HG03457 (cell line): ENCODE measurements around the gene RGS7BP.
"Not testable (repeated sequence)": the region's sequence is repeated elsewhere in the genome, so short reads cannot be mapped to it uniquely, and the experiment has no call there.

ENCODE experiments used
- ATAC-seq: cut with Tn5 transposase; IDR thresholded peaks from one replicate; pipeline ENCODE4 v1.9.1; 2021; ENCODE audit warnings: moderate number of reproducible peaks; ENCODE audit not compliant: unreplicated experiment

The RGS7BP gene

DNA sequence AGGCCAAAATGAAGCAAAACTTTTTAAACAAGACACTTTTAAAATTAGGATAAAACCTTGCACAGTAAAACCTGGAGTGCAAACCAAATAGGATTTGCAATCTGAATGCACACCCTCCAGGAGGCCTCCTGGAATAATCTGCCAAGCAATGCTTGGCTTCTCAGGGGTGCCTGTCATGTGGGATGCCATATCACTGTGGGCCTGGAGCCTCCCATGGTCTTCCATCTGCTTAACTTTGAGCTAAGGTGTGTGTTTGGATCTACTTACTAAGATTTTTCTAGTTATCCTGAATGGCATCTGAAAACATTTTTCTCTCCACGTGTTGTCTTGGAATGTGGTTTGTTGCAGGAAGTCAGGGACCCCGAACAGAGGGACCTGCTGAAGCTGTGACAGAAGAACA is 52.1 kb downstream of the RGS7BP start:
- ATAC-seq, result no peak

DNA sequence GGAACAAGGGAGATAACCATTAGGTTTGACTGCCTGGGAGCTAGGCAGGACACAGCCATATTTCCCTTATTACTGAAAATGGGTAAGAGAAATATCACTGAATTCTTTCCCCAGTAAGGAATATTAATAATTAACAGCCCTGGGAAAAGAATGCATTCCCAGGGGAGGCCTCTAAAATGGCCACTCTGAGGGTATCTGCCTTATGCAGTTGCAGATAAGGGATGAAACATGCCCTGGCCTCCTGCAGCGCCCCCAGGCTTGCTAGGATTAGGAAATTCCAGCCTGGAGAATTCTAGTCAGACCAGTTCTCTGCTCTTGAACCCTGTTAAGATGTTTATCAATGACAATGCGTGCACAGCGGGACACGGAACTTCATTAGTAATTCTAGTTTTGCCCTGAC is 52.8 kb downstream of the RGS7BP start:
- ATAC-seq, result not testable (repeated sequence)

DNA sequence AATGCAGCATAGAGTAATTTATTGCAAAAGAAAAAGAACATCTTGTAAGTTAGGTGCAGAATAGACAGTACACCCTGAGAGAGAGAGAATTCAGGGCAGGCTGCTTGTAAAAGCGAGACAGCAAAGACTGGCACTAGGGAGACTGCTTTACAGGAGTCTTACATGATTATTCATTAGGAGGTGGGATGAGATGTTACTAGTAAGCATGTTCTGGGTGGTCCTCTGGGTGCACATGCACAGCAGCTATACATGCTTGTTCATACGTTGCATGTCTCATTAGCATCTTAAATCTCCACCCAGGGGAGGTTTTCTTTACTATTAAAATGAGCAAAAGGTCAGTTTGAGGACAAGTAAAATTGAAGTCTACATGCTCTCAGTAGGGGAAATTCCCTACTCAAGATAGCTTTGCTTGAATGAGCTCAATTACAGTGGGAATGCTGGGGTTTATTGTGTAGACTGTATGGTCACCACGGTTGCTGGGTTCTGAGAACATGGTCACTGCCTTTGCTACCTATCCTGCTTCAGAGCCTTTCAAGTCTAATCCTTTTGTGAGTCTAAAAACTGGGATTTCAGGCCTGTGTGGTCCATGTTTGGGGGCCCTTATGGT is 60.6 kb downstream of the RGS7BP start:
- no peak for ATAC-seq

DNA sequence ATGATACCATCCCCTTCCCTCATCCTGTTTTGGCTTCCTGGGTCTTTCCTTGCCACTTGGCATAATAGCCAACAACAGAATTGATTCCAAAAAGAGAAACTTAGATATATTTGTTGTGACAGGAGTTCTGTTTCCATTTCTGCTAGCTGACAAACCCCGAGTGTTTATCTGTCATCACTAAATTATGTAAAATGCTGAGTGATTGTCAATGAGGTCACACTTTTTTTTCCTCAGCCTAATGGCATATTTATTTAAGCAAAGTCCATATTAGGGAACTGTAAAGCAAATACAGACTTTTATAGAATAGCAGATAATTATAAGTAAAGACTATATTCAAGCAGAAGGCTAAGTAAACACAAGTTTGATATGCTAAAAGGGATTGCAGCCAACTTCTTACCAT is 64.0 kb downstream of the RGS7BP start:
- no peak for ATAC-seq

DNA sequence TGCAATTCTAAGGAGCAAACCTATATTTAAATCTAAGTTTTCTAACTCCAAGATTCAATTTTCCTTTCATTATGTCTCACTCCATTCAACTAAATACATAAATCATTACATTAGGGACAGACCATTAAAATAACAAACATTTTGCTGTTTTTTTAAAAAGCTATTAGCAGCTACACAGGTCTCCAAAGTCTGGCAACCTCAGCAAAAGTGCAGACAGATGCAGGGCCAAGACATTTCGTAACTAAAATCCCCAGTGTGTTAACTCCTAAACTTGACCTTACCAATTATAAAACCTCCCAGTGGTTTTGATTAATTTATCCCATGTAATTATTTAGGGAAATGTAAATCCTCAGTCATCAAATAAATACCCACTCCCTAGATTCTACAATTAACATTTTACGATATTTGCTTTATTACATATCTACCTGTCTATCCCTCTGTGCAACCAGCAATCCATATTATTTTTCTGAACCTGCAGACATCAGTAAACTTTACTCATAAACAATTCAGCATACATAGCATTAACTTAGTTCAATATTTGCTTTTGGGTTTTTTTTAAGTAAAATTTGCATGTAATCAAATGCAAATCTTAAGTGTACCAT is 64.7 kb downstream of the RGS7BP start:
- ATAC-seq, result no peak

DNA sequence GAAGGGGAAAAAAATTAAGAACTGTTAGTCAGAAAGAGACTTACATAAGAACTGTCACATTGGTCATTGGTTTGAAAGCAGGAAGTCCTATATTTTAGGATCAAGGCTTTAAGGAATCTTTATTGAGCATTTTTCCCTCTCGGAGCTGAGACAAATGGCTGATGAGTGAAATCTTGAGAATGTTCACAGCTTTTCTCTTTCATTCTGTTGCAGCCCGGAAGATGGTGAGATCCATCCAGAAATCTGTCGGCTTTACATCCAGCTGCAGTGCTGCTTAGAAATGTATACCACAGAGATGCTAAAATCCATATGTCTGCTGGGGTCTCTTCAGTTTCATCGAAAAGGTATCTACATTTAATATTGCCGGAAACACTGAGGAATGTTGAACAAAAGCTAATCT is 69.7 kb downstream of the RGS7BP start:
- ATAC-seq, result no peak

DNA sequence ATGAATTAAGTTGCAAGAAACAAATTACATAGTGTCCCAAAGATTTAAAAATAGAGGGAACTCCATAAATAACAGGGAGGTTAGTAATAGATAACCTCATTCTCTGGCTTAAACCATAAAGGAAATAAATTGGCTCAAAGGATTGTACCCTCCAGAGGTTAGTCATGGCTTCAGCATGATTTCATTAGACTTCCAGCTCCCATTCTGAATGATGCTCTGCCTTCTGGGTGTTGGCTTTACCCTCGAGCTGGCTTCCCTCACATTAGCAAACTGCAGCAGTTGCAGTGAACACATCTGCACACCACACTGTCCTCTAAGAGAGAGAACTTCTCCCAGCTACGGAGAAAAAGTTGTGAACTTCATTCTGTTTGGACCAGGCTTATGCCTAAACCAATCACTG is 70.4 kb downstream of the RGS7BP start:
- ATAC-seq, result no peak

DNA sequence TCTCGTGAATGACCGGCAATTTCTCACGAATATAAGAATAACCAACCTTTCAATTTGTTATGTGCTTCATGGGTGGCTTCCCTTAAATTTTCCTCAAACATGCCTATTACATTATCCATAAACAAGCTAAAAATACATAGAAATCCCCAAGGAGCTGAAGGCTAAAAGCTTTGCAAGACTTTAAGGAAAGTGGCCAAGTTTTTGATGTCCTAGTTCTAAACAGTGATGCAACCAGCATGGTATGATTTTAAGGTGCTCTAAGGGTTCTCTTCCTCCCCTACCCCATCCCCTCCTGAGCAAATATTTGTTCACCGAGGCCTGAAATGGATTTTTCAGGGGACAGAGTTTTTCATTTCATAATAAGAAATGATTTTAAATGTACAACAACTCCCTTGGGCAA is 79.8 kb downstream of the RGS7BP start:
- no peak for ATAC-seq

DNA sequence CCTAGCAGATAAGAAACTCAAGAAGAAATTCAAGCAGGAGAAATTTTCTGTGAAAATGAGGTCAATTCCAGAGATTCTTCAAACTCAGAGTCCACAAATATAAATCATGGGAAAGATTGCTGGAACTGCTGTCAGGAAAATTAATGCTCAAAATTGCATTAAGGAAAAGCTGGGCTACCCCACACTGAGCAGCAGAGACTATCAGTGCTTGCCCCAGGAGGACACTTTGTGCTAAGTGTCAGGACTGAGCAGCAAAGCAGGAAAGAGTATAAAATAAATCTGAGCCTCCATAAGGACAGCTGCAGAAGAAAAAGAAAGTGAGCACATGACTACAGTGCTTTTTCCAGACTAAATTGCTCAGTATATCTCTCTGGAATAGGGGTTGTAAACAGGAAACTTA is 81.6 kb downstream of the RGS7BP start:
- no peak for ATAC-seq

DNA sequence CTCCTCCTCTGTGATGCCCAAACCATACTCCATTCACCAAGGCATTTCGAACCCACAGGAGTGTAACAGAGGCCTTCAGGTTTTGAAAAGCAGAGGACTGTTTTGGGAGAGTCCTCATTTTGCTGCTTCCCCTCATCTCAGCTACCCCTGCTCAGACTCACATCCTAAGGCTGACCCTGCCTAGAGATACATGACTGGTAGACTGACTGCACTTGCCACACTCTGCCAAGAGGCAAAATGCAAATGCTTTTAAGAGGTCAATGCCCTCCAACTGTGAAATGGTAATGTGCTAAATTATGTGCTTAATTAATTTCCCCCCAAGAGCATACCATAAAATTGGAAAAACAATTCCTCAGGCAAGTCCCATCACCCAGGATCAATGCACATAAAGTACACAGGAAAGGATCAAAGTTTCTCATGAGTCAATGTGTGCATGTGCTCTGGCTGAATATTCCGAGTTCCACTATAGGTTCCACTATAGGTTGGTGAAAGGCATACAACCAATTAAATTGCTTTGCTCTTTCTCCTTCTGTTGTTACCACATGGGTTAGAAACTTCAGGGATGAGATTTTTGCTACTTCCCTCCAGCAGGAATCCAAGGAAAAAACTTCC is 87.0 kb downstream of the RGS7BP start:
- ATAC-seq, result no peak

DNA sequence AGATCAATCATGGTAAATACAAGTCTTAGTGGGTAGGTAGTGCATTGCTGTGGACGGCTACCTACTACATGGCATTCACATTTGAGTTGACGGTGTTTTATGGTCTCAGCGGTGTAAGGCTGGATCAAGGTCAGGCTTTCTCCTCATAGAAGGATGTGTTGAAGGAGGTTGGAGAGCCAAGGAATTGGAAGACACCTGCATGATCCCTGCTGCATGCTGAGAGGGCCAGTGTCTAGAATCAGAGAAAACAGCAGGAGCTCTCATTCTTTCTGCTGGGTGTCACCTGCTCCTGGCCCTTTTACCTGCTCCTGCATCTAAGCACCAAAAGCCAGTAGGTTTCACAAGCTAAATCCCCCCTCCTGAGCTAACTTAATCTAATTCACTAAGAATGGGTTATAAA is 88.2 kb downstream of the RGS7BP start:
- ATAC-seq, result no peak

DNA sequence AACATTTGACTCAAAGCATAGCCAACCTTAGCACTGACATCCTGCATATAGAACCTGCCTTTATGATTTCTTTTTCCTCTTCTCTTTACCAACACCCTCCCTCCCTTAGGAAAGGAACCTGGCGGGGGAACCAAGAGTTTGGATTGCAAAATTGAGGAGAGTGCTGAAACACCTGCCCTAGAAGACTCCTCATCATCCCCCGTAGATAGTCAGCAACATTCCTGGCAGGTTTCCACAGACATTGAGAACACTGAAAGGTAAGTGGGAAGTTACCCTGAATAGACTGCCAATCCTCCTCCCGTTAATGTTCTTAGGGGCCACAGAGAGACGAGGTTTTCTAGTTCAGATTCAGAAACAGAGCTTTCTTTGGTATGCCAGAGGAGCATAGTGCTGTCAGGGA is 88.8 kb downstream of the RGS7BP start:
- no peak for ATAC-seq

DNA sequence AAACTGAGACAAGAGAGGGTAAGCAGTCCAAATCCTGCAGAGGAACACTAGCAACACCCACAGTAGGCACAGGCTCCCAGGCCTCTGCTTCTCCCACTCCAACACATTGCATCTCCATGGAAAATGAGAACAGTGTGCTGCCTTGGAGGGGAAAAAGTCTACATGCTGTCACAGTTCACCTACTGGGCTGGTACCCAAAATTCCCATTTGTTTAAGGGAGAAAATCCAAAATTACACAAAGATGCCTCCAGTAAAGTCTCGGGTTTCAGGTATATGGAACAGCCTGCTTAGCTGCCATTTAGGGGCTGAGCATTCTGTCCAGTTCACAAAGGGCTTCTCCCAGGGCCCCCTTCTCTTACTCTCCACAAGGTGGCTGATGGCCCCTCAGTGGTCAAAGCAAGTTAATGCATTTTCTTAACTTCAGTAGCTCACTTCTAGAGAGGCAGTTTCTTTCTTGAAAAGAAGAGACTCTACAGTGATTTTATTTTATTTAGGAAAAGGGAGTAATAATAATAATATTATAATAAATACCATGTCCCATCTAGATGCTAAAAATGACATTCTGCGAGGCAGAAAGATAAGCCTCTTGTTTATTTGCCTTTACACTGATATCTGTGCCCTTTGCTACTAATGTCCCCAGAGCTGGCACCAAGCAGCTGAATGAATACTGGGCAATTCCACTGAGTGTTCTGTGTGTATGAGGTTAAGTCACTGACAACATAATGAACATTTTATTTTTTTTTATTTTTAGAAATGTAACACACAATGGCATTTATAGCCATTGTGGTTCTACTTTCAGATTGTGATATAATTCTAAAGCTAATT is 89.4 kb downstream of the RGS7BP start:
- ATAC-seq, result no peak

DNA sequence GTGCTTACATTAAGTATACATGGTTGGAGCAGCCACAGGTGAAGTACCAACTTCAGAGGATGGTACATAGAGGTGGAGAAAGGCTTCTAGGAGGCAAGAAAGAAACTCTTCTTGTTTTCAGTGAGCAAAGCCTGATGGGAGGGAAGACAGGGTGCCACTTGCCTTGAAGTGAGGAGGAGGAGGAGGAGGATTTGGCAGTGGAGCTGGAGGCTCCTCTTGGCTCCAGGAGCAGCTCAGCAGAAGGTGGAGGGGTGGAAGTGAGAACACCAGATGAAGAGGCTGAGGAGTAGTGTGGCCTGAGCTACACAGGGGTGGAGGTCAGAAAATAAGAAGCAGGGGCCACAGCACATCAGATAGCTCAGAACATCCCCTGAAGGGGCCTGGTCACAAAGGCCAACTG is 93.4 kb downstream of the RGS7BP start:
- ATAC-seq, result no peak

DNA sequence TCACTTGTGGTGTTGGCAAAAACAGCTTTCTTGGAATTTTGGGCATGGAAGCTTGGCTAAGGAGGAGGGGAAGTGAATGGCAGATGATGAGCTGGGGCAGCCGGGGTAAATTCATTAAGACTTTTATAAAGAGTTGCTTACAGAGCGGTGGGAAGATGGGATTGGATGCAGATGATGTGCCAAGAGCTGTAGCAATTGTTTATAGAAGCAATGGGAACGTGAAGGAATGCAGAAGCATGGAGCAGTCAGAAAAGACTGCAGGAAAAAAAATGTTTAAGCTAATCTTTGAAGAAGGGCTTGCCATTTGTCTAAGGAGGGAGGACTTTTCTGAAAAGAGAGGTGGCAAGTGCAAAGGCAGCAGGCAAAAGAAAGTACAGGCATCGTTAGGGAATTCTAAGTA is 97.9 kb downstream of the RGS7BP start:
- no peak for ATAC-seq

DNA sequence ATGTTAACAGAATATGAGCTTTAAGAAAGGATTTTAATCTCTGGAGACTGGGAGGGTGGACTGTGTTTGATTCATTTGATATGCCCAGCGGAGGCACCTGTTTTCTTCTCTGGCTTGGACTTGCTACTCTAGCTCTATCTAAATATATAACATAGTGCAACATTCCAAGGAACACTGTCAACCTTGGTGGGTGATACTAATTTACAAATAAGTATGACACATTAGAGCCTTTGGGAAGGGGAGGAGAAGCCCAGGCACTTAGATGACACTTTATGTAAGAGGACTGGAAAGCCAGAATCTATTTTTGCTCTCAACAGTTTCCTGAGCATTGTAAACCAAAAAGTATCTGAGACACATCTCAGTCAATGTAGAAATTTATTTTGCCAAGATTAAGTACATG is 101.1 kb downstream of the RGS7BP start:
- ATAC-seq, result no peak

DNA sequence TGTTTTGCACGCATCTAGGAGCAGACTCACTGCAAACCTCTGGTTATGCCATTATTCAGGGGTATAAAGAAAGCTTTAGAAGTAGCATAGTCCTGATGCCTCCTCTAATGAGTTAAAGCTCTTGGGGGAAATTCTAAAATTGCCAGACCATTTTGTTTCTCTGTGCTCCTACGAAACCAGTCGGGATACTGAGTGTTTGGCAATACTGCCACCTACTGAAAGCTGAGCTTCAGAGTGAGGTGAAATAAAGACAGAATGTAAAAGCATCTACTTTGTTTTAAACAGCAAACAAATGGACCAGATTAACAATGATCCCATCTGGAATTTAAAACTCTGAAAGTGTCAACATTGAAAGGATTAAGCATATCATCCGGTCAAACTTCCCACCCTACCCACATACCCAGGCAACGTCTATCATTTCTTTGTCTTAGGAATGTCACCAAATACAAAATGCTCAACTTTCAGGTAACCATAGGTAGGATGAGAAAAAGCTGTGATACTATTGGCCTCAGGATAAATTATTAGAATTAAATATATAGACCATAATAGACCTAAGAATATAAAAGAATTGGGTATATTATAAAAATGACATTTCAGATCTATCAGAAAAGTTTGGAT is 106.6 kb downstream of the RGS7BP start:
- no peak for ATAC-seq

DNA sequence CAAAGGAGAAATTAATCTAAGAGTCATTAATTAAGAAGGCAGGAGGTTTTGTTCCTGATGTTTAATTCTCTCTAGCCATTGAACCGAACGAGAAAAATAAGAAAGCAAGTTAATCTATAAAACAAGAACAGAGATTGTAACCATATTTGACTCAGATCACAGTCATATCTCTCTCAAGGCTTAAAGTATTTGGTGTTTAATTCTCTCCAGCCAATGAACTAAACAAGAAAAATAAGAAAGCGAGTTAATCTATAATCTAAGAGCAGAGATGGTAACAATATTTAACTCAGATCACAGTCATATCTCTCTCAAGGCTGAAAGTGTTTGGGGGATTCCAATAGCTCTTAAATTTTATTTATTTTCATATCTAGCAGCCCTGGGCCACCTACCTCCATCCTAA is 110.1 kb downstream of the RGS7BP start:
- ATAC-seq, result peak; percentile 88

DNA sequence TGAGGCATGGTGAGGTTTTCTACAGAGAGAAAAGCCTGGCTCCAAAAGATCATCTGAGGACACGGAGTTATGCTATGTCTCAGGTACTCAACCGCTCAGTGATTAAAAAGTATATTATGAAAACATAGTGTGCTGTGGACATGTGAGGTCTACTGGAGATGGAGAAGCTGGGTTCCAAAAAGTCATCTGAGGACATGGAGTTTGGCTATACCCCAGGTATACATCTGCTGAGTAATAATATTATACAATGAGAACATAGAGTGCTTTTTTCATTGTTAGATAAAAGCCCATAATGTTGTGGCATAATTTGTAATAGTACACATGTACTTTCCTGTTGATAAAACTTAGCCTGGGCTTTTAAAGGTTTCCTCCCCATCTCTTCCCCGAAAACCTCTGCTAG is 113.8 kb downstream of the RGS7BP start:
- ATAC-seq, result no peak

DNA sequence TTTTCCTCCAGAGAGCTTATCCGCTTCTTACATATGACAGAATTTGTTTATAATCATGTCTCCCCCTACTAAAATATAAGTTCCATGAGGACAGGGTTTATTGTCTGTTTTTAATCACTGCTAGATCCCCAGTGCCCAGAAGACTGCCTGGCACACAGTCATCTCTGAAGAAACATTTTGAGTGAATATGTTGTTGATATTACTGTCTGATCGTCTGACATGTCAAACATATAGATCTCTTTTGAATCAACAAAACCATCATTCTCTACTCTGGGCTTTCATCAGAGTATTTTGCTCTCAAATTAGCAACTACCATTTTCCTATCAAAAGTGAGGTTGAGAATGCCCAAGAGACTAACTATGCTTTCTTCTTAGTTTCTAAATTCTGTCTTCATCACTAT is 117.2 kb downstream of the RGS7BP start:
- ATAC-seq, result no peak

DNA sequence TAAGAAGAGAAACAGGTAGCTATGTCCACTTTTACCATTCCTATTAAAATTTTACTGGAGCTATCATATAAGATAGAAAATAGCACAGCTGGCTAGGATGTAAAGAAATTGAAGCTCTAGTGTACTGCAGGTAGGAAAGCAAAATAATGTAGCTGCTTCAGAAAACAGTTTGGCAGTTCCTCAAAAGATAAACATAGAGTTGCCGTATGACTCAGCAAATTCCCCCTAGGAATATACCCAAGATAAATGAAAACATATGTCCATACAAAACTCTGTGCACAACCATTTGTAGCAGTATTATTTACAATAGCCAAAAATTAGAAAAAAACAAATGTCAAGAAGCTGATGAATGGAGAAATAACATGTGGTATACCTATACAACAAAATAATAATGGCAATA is 119.9 kb downstream of the RGS7BP start:
- ATAC-seq, result no peak

DNA sequence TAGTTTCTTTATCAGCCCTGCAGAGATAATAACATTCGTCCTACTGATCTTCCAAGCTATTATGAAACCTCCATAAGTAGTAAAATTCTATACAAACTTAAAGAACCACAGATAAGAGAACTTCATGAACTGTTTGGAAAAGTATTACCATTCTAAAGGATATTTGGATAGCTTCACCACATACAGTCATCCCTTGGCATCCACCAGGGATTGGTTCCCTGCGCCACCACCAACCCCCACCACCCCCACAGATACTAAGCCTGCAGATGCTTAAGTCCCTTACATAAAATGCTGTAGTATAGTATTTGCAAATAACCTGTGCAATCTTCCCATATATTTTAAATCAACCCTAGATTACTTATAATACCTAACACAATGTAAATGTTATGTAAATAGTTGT is 123.1 kb downstream of the RGS7BP start:
- no peak for ATAC-seq
